PFSK-1 (cell line): ENCODE results near the gene NAP1L1.

Experiments used
- FOXP2 ChIP-seq: optimal IDR thresholded peaks from 2 replicates; pipeline ENCODE3; 2011; ENCODE audit warnings: borderline replicate concordance, control low read depth, inconsistent platforms; ENCODE audit not compliant: insufficient read depth; ENCODE audit errors: extremely low read length, extremely low read depth
- POLR2AphosphoS5 ChIP-seq: IDR thresholded peaks from 2 replicates; pipeline ENCODE4 v1.6.1; 2012; ENCODE audit warnings: low read depth, mild to moderate bottlenecking, control low read depth, low read length, moderate library complexity
- SIN3A ChIP-seq: IDR thresholded peaks from 2 replicates; pipeline ENCODE4 v1.6.1; 2012; ENCODE audit warnings: mild to moderate bottlenecking, low read length, moderate library complexity, borderline replicate concordance; ENCODE audit not compliant: insufficient read depth
- TAF1 ChIP-seq: IDR thresholded peaks from 2 replicates; pipeline ENCODE4 v1.6.1; 2012; ENCODE audit warnings: low read length, control low read depth, borderline replicate concordance; ENCODE audit not compliant: insufficient read depth
- TF ChIP-seq, protein P1 (sequence below), 2 experiments: IDR thresholded peaks; 2 replicates each; pipeline versions ENCODE4 v1.6.1 to v1.8.0; 2011 to 2012; ENCODE audit warnings: low read depth in 2 of 2, low read length in 2 of 2, control low read depth in 1 of 2, inconsistent platforms in 1 of 2, mild to moderate bottlenecking in 1 of 2, moderate library complexity in 1 of 2; ENCODE audit not compliant: insufficient read depth in 1 of 2

Gene NAP1L1

DNA sequence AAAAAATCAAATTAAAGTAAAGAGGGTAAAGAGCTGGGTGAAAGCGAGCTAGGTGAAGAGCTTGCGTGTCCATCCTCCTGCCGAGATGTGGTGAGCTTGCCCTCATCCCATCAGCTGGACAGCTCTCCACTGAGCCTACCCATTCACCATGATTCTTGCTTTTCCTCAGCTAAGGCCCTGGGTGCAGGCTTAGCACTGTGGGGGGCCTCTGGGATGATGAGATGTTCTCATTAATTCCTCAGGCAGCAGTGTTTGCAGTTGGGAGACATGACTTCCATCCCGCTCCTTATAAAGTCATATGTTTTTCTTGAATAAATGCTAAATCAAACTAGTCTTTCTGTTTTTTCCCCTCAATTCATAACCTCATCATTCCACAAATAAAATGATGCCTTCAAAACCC lies 70.9 kb downstream of the NAP1L1 start:
- TF ChIP-seq POLR2AphosphoS5 (no peak), FOXP2 (no peak), SIN3A (no peak), TAF1 (no peak)
- TF ChIP-seq, protein P1, sequence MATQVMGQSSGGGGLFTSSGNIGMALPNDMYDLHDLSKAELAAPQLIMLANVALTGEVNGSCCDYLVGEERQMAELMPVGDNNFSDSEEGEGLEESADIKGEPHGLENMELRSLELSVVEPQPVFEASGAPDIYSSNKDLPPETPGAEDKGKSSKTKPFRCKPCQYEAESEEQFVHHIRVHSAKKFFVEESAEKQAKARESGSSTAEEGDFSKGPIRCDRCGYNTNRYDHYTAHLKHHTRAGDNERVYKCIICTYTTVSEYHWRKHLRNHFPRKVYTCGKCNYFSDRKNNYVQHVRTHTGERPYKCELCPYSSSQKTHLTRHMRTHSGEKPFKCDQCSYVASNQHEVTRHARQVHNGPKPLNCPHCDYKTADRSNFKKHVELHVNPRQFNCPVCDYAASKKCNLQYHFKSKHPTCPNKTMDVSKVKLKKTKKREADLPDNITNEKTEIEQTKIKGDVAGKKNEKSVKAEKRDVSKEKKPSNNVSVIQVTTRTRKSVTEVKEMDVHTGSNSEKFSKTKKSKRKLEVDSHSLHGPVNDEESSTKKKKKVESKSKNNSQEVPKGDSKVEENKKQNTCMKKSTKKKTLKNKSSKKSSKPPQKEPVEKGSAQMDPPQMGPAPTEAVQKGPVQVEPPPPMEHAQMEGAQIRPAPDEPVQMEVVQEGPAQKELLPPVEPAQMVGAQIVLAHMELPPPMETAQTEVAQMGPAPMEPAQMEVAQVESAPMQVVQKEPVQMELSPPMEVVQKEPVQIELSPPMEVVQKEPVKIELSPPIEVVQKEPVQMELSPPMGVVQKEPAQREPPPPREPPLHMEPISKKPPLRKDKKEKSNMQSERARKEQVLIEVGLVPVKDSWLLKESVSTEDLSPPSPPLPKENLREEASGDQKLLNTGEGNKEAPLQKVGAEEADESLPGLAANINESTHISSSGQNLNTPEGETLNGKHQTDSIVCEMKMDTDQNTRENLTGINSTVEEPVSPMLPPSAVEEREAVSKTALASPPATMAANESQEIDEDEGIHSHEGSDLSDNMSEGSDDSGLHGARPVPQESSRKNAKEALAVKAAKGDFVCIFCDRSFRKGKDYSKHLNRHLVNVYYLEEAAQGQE (IDR thresholded peaks at IDR 0.05; ENCODE audit: insufficient read depth in 1 of 2, low read depth in 2 of 2, low read length in 2 of 2) = no peak

DNA sequence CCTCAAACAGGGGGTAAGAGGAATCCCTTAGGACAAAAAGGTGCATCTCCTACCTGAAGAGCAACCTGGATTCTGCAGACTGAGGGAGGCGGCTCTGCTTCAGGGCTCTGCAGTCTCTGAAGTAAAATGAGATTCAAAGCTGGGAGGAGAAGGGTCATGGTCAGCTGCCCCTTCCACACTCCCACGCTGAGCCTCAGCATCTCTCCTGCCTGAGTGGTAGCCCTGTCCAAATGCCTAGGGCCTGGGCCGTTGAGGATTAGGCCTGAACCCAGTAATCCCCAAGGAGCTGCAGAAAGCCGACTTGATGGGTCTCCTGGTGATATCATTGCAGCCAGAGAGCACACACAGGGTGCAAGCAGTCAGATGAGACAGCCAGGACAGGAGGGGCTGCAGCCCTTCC lies 71.8 kb downstream of the NAP1L1 start:
- no peak for TF ChIP-seq POLR2AphosphoS5
- TF ChIP-seq, protein P1 (IDR thresholded peaks at IDR 0.05; ENCODE audit: insufficient read depth in 1 of 2, low read depth in 2 of 2, low read length in 2 of 2) = no peak
- TF ChIP-seq FOXP2 = no peak
- no peak for TF ChIP-seq TAF1
- TF ChIP-seq SIN3A = no peak

DNA sequence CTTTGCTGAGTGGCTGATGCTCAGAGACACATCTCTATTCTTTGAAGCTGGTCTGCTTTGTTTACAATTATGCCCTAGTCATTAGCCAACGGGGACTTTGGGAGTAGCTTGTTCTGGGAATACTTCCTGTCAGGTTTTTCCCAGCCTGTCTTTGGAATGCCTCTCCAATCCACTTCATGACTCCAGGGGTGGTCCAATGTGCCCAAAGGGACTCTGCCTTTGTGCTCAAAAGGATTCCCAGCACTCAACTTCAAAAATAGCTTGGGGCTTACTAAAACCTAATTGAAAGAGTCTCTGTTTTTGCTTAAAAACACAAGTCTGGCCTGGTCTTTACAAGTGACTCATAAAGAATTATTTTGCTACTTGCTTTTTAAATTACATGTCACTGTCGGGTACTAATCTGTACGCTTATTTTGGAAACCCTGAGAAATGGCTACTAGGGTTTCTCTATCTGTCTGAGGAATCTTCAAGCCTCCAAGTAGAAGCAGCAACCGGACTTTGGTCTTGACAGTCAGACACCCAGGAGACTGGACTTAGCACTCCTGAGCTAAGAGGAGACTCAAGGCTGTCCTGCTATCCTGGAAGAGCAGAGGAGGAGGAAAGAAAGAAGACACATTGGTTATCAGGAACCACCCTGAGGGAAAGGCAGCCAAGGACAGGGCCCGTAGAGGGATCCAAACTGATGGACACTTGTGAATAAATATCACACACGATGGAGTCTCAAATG lies 73.6 kb downstream of the NAP1L1 start:
- TF ChIP-seq, protein P1 (IDR thresholded peaks at IDR 0.05; ENCODE audit: insufficient read depth in 1 of 2, low read depth in 2 of 2, low read length in 2 of 2) = no peak
- no peak for TF ChIP-seq TAF1
- TF ChIP-seq FOXP2 = no peak
- TF ChIP-seq POLR2AphosphoS5 = no peak
- TF ChIP-seq SIN3A = no peak

DNA sequence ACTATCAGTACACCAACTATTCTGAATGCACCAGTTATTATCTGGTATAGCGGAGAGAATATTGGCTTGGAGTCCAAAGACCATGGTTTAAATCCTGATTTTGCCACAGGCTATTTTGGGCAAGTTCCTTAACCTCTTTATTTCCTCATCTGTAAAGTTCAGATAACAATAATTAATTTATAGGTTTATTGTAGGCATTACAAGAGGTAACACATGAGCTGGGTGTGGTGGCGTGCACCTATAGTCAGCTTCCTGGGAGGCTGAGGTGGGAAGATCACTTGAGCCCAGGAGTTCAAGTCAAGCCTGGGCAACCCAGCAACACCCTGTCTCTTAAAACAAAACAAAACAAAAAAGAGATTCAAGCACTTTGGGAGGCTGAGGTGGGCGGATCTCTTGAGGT lies 76.1 kb downstream of the NAP1L1 start:
- no peak for TF ChIP-seq TAF1
- no peak for TF ChIP-seq FOXP2
- TF ChIP-seq, protein P1 (IDR thresholded peaks at IDR 0.05; ENCODE audit: insufficient read depth in 1 of 2, low read depth in 2 of 2, low read length in 2 of 2) = no peak
- TF ChIP-seq SIN3A = no peak
- TF ChIP-seq POLR2AphosphoS5 = no peak

DNA sequence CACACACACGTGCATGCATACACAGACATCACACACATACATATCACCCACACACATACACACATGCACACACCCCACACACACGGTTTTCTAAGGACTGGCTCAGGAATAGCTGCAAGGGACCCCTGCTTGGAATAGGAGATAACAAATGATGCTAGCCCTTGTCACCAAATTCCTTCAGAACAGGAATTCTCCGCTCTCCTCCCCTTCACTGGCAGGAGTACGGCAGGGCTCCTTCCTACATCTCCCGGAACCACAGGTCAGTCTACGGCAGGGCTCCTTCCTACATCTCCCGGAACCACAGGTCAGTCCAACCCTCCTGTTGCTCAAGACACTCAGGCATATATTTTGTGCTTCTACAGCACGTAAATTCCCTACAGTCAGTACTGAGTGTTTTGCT lies 76.8 kb downstream of the NAP1L1 start:
- TF ChIP-seq SIN3A (no peak), FOXP2 (no peak), TAF1 (no peak), POLR2AphosphoS5 (no peak)
- TF ChIP-seq, protein P1 (IDR thresholded peaks at IDR 0.05; ENCODE audit: insufficient read depth in 1 of 2, low read depth in 2 of 2, low read length in 2 of 2) = no peak
